ENCODE data around the gene PTTG1IP2. TPM values are rescaled to one million over a fixed set of nuclear protein-coding genes. Genes with fewer than 3 reads are reported as not detected.

PTTG1IP2 gene
- total and polyA plus RNA-seq, 4 donors, result 2.0 TPM; not detected in 3

DNA sequence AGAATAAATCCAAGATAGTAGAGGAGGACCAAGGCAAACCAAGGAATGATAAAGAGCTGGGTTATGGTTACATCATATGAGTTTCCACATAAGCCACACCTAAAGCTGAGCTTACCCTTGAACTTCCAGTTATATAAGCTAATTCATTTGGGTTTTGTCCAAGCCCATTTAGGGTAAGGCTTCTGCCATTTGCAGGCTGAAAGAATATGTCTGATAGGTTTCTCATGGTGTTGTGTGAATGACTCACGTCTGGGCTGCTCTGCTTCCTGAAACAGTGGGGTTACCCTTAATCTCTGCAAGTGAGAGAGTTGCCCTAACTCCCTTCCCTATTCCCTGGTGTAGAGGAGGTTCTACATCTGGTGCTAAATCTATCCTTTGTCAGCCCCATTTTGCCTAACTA, 60.8 kb downstream of the PTTG1IP2 start:
- no peak for DNase-seq (ENCODE audit: low spot score)
- Histone ChIP-seq H3K4me3 (ENCODE audit: low read depth in 1 of 3, low read length in 3 of 3) (no peak overlapping the region), H3K9me3 (ENCODE audit: control insufficient read depth in 4 of 4, low read length in 3 of 4) (no peaks in the 10 kb centered on the region), H3K9ac (ENCODE audit: low read depth in 1 of 2, low read length in 2 of 2) (no peak overlapping the region), H3K36me3 (ENCODE audit: control insufficient read depth in 4 of 4, insufficient read depth in 3 of 4, low read depth in 1 of 4, low read length in 3 of 4) (no peaks in the 10 kb centered on the region), H3K27me3 (ENCODE audit: control insufficient read depth in 4 of 4, insufficient read depth in 4 of 4, low read length in 3 of 4) (no peaks in the 10 kb centered on the region), H3K4me1 (ENCODE audit: control insufficient read depth in 4 of 4, insufficient read depth in 4 of 4, low read length in 3 of 4) (no peaks in the 10 kb centered on the region), H3K27ac (ENCODE audit: low read depth in 1 of 2, low read length in 2 of 2) (no peak overlapping the region)
- 88% methylated on average over 1 of the region's 1 CpG for WGBS
- TF ChIP-seq HNF4A (conservative IDR thresholded peaks at IDR 0.05), result no peak
- TF ChIP-seq ZBTB33 (IDR thresholded peaks at IDR 0.05), result no peak
- no peak for TF ChIP-seq RXRA (IDR thresholded peaks at IDR 0.05)
- TF ChIP-seq MAX (IDR thresholded peaks at IDR 0.05), result no peak
- TF ChIP-seq HNF4G (IDR thresholded peaks at IDR 0.05), result no peak
- TF ChIP-seq REST (IDR thresholded peaks at IDR 0.05), result no peak
- no peak for TF ChIP-seq CTCF (IDR thresholded peaks at IDR 0.05; ENCODE audit: low read depth, low read length, missing input control)
- TF ChIP-seq ATF3 (IDR thresholded peaks at IDR 0.05), result no peak
- no peak for TF ChIP-seq FOXA1 (IDR thresholded peaks at IDR 0.05)

DNA sequence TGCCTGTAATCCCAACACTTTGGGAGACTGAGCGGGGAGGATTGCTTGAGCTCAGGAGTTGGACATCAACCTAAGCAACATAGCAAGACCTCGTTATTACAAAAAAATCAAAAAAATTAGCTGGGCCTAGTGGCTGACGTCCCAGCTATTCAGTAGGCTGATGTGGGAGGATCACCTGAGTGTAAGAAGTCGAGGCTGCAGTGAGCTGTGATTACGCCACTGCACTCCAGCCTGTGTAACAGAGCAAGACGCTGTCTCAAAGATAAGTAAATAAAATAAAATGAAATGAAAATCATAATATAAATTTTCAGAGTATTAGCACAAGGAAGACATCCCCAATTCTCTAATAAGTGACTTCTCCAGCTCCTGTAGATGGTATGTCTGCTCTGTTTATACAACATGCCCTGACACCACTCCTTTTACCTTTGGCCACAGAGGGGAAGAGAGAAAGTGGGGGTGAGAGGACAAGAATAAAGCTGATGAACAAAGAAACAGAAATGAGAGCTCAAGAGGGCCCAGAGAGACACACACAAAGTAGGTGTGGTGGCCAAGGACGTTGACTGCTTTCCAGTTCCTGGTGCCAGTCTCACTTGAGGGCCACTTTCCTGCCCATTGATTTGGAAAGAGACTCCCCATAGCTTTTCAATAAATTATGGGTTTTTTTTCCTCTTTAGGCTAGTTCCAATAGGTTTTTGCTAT, 62.9 kb downstream of the PTTG1IP2 start:
- Histone ChIP-seq H3K27me3 (ENCODE audit: control insufficient read depth in 4 of 4, insufficient read depth in 4 of 4, low read length in 3 of 4) (no peaks in the 10 kb centered on the region), H3K36me3 (ENCODE audit: control insufficient read depth in 4 of 4, insufficient read depth in 3 of 4, low read depth in 1 of 4, low read length in 3 of 4) (no peaks in the 10 kb centered on the region), H3K4me3 (ENCODE audit: low read depth in 1 of 3, low read length in 3 of 3) (no peak overlapping the region), H3K9ac (ENCODE audit: low read depth in 1 of 2, low read length in 2 of 2) (no peak overlapping the region), H3K9me3 (ENCODE audit: control insufficient read depth in 4 of 4, low read length in 3 of 4) (no peaks in the 10 kb centered on the region), H3K4me1 (ENCODE audit: control insufficient read depth in 4 of 4, insufficient read depth in 4 of 4, low read length in 3 of 4) (no peaks in the 10 kb centered on the region), H3K27ac (ENCODE audit: low read depth in 1 of 2, low read length in 2 of 2) (no peak overlapping the region)
- no peak for DNase-seq (ENCODE audit: low spot score)
- TF ChIP-seq RXRA (IDR thresholded peaks at IDR 0.05) (no peak), EGR1 (IDR thresholded peaks at IDR 0.05; ENCODE audit: low read depth in 2 of 2) (no peak), TAF1 (conservative IDR thresholded peaks at IDR 0.05) (no peak), CTCF (IDR thresholded peaks at IDR 0.05; ENCODE audit: low read depth, low read length, missing input control) (no peak)
- 84% methylated on average over 7 of the region's 7 CpGs for WGBS
